HG03521 (cell line): Measurements from ENCODE around the gene SF1.

Source experiments
- ATAC-seq: cut with Tn5 transposase; IDR thresholded peaks from one replicate; pipeline ENCODE4 v1.9.1; 2021; ENCODE audit warnings: mild to moderate bottlenecking, moderate library complexity; ENCODE audit not compliant: unreplicated experiment

The SF1 gene

DNA sequence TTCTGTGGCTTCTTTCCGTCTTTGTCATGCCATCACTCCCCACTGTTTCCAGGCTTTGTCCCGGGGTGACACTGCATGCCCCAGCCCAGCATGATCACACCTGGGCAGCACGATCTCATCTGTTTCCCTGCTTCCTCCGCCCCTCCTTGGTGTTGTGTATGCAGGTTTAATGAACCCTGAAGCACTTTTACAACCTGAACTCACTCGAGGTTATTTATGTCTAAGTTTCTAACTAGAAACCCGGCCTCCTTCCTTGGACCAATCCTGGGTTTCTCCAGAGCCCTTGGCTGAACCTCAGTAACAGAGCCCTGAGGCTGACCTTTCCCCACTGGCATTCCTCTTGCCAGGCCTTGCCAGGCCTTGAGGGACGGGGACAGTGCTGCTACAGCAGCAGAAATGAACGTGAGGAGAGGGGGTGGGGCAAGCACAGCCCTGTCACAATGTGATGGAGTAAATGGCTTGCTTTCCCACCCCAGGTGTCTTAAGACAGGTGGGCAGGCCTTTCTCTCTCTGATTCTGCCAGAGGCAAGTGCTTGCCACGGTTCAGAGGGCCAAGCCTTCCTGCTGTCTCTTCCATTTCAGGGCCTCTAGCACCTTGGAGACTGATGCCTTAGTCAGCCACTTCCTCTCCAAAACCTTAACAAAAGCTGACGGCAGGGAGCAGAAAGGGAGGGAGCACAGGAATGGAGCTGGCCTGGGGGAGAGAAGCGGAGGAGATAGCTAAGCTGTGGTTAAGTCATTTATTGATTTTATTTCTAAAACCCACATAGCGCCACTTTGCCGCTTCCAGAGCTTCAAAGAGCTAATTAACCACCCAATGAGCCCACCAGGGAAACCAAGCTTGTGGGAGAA lies 15.4 kb downstream of the SF1 start:
- no peak for ATAC-seq

- ATAC-seq: no peak
Observed at GRCh38 chr11:64762277-64762673, 16.1 kb downstream of the SF1 start.

- no peak for ATAC-seq
Observed at GRCh38 chr11:64760759-64761420, 17.5 kb downstream of the SF1 start.

DNA sequence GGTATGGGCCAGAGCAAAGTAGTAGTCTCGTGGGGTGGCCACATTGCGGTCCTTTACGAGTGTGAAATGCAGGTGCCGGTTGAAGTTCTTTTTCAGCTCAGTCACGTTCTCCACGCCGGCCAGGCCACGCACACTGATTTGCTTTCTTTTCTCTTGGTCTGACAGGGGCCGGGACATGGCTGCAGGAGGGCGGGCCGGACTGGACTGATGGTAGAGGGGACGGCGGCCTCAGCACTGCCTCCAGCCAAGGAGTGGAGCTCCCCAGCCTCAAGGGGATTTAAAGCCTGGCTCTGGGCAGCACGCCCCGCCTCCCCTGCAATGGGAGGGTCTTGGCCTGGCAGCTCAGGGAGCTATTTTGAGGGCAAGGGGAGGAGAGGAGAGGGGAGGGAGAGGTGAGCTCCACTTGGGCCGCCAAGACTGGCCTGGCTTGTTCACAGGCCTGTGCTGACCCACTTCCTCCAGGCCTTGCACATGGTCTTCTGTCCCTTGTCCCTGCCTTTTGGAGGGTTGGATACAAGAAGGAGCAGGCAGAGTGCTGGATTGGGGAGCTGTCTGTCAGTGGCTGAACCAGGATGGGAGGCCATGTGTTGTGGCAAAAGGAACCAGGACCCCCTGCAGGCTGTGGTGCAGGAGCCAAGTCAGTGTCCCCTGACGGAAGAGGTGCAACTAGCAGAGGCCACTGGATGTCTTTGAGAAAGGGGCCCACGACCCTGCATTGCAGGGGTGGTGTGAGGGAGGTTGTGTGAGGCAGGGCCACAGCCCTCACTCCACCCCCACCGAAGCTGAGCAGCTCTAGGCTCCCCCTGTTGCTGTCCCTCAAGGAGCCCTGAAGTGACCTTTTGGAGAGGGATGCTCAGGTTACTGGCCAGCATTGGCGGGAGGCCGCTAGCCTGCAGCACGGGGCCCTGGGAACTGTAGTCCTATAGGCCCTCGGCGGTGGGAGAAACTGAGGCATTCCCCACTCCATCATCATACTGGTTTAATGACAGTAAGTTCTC lies 18.3 kb downstream of the SF1 start, which contains the start of gene PYGM:
Gene PYGM (minus strand): TSS at position 253 of the 998 bp plus-strand sequence. CDS start 76 bp downstream, at position 177.
- ATAC-seq: no peak

DNA sequence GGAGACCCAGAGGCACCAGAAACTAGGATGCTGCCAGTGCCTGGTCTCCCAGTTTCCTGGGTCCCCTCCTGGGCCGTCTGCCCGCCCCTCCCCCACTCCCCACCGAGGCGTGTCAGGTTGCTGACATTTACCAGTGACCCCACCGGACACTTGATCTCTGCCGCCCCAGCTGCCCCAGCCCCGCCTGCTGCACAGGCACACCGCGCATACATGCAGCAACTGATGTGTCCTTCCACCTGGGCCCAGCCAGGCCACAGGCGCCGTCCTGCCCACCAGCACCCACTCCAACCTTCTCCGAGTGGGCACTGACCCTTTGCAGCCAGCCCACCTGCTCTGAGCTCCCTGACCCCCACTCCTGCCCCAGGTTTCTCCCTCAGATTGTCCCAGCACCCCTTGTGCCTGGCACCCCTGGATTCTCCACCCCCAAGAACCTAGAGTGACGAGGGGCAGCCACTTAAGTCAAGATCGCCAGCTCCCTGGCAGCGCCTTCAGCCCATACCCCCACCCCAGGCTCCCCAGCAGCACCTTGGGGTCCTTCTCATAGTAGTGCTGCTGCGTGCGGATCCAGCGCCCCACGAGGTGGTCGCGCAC lies 19.1 kb downstream of the SF1 start:
- no peak for ATAC-seq

GRCh38 chr11:64758330-64759079 lies 19.8 kb downstream of the SF1 start:
- ATAC-seq: no peak

DNA sequence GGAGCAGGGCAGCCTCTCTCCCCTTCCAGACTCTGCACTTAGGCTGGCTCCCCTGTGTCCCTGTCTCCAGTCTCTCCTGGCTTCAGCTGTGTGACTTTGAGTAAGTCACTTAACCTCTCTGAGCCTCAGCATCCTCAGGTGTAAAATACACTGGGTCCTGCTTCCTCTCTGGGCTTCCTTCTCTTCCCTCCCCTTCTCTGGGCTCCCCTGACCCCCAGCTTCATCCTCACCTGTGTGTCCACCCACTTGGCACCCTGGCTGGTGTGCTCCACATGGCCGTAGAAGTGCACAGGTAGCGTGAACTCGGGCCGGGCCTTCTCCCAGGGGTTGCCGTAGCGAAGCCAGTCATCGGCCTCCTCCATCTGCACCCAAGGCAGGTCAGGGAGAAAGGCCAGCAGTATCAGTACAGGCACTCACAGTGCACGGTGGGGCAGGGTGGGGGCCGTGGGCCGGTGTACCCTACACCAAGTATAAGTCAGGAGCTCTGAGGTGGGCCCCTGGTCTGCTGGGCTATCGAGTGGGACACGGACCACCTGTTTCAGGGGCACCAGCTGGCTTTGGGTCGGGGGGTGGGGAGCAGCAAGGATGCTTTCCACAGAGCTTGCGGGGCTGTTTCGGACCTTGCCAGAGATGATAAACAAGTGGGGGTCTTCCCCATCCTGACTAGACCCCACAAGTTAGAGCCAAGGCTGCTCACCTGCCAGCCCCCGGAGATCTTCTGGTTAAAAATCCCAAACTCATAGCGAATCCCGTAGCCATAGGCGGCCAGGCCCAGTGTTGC lies 20.6 kb downstream of the SF1 start:
- ATAC-seq: no peak

DNA sequence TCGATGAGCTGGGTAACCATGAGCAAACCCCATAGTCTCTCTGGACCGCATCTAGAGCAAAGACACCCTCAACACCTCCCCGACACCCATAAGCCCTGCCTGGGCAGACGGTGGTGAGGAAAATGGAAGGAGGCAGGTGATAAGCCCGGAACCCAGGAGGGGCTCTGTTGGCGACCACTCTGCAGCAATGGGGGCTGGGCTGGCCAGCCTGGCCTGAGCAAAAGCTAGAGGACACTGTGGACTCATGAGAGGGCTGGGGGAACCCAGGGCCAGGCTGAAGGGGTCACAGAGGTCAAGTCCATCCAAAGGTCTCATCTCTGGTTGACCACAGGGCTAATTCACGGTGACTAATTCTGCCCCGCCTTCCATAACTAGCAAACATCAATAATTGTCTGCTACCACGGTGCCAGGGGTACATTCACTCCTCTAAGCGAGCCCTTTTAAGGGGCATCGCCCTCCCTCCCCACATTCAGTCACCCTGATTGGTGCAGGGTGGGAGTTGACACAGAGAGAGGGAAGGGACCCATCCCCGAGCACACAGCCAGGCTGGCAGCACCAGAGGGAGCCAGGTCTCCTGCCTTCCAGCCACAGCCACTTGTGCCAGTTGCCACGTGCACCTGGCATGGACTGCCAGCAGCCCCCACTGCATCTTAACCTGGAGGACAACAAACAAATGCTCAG lies 22.5 kb downstream of the SF1 start:
- ATAC-seq: no peak

DNA sequence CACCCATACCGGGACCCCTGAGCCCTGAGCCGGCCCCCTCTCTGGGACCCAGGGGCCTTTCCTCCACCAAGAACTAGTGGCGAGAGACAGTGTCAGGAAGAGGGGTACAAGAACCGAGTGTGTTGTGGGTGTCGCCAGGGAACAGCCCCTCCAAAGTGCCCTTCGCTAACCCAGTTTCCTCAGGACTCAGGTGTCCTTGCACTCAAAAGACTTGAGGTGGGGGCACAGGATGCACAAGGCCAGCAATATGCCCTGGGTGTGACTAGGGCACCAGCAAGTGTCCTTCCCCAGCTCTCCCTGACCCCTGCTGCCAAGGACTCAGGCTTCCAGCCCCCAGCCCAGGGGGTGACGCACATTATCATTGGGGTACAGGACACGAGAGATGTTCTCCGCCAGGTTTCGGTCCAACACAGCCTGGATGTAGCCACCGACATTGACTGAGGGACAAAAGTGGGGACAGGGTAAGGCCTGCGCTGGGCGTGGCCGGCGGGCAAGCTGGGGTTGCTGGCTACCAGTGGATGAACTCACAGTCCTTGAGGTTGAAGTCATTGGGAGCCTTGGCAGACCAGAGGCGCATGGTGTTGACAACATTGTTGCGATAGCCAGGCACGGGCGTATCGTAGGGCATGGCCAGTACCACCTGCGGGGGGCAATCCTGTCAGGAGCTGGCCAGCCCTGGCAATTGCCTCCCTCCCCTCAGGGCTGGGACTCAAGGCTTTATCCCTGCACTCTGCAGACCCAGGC lies 23.3 kb downstream of the SF1 start:
- no peak for ATAC-seq

DNA sequence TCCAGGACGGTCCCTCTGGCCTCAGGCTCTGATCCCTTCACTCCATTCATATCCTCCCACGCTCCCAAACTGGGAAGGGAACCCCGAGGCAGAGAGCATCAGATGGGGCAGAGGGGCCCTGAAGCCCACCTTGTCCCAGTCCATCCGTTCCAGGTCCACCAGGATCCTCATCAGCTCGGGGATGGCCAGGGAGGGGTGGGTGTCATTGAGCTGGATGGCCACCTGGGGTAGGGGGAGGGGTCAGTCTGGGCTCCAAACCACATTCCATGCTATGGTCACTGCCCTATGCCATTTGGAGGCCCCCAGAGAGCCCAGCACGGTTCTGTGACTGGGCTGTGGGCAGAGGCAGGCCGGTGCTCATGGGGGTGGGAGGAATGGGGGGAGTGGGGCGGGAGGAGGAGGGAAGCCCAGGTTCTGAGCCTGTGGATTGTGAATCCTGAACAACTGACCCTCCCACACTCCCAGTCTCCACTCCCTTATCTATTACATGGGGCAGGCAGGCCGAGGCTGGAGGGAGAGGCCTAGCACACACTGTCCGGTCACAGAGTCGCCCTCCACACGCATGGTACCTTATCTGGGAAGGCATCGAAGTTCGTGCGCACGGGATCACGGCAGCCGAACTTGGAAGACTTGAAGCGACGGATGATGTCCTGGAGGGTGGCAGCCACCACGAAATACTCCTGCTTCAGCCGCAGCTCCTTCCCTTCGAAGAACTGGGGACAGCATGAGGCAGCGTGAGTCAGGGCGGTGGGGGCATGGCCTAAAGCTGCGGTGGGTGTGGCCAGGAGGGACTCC lies 24.0 kb downstream of the SF1 start:
- ATAC-seq: no peak

- no peak for ATAC-seq
Observed at GRCh38 chr11:64753380-64754123, 24.8 kb downstream of the SF1 start.

GRCh38 chr11:64753019-64753379 lies 25.3 kb downstream of the SF1 start:
- ATAC-seq: no peak

- ATAC-seq: no peak
Observed at GRCh38 chr11:64752175-64752970, 26.0 kb downstream of the SF1 start.

GRCh38 chr11:64751580-64751979 lies 26.8 kb downstream of the SF1 start:
- no peak for ATAC-seq

DNA sequence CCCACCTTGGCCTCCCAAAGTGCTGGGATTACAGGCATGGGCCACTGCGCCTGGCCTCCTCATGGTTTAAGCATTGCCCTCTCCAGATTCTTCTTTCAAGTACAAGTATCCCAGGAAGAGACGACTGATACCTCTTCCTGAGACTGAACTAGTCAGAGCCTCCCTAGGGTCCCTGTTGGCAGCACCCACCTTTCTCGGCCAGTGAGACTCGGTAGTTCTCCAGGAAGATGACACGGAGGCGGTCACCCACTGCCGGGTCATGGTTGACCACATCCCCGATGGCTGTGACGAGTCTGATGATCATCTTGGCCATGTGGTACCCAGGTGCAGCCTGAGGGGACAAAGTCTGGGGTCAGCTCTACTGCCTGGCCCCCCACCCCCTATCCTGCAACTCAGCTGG lies 27.2 kb downstream of the SF1 start:
- no peak for ATAC-seq
